WERI-Rb-1 (cell line): ENCODE results near the gene CCDC157.

Experiments used
- DNase-seq: peaks from one replicate; pipeline ENCODE4 v3.0.0-alpha.2; 2020
- H3K27ac ChIP-seq: fragments of 250-450 bp; sonication (Bioruptor Pico); 2 replicates; pipeline ENCODE4 v1.5.1; 2020; ENCODE audit warnings: mild to moderate bottlenecking, moderate library complexity
- H3K27me3 ChIP-seq: fragments of 250-450 bp; sonication (Bioruptor Pico); 2 replicates; pipeline ENCODE4 v1.5.1; 2021; ENCODE audit warnings: mild to moderate bottlenecking, low read depth, moderate library complexity; ENCODE audit not compliant: insufficient read depth, severe bottlenecking
- H3K36me3 ChIP-seq: fragments of 250-450 bp; sonication (Bioruptor Pico); 2 replicates; pipeline ENCODE4 v1.5.1; 2020; ENCODE audit warnings: mild to moderate bottlenecking, moderate library complexity
- H3K4me3 ChIP-seq: 2 replicates; pipeline ENCODE4 v1.5.1; 2011; ENCODE audit warnings: low read depth, mild to moderate bottlenecking, control low read depth, low read length
- H3K9me3 ChIP-seq: fragments of 250-450 bp; sonication (Bioruptor Pico); 2 replicates; pipeline ENCODE4 v1.5.1; 2021; ENCODE audit warnings: mild to moderate bottlenecking, moderate library complexity; ENCODE audit not compliant: severe bottlenecking
- CTCF ChIP-seq: IDR thresholded peaks from 2 replicates; pipeline ENCODE4 v1.5.1; 2011; ENCODE audit warnings: low read depth, mild to moderate bottlenecking, control low read depth, inconsistent platforms, low read length

Gene CCDC157

GRCh38 chr22:30340911-30341685, 15.7 kb upstream of the CCDC157 start:
- peaks cover 96% of the 10 kb centered on the region for H3K36me3 ChIP-seq
- H3K4me3 ChIP-seq, result no peak overlapping the region
- DNase-seq, result no peak
- no peaks in the 10 kb centered on the region for H3K27me3 ChIP-seq
- H3K9me3 ChIP-seq, result no peaks in the 10 kb centered on the region
- H3K27ac ChIP-seq, result no peak overlapping the region
- TF ChIP-seq CTCF, result no peak

- Histone ChIP-seq H3K9me3 (no peaks in the 10 kb centered on the region), H3K36me3 (peaks cover 95% of the 10 kb centered on the region), H3K4me3 (no peak overlapping the region), H3K27me3 (no peaks in the 10 kb centered on the region), H3K27ac (no peak overlapping the region)
- DNase-seq, result no peak
- no peak for TF ChIP-seq CTCF
Measured at GRCh38 chr22:30344447-30345200, 12.2 kb upstream of the CCDC157 start.

GRCh38 chr22:30347255-30347892, 9.4 kb upstream of the CCDC157 start:
- H3K27me3 ChIP-seq, result no peaks in the 10 kb centered on the region

GRCh38 chr22:30348404-30348803, 8.4 kb upstream of the CCDC157 start:
- TF ChIP-seq CTCF, result no peak
- no peak overlapping the region for H3K27ac ChIP-seq

More at GRCh38 chr22:30347255-30347892, 9.4 kb upstream of the CCDC157 start:
- TF ChIP-seq CTCF, result no peak
- Histone ChIP-seq H3K36me3 (peaks cover 94% of the 10 kb centered on the region), H3K9me3 (no peaks in the 10 kb centered on the region), H3K4me3 (no peak overlapping the region), H3K27ac (no peak overlapping the region)
- DNase-seq, result no peak

GRCh38 chr22:30348809-30349208, 8.0 kb upstream of the CCDC157 start:
- Histone ChIP-seq H3K27ac (no peak overlapping the region), H3K27me3 (no peaks in the 10 kb centered on the region), H3K9me3 (no peaks in the 10 kb centered on the region), H3K36me3 (peaks cover 88% of the 10 kb centered on the region), H3K4me3 (no peak overlapping the region)
- no peak for DNase-seq
- TF ChIP-seq CTCF, result no peak

More at GRCh38 chr22:30348404-30348803, 8.4 kb upstream of the CCDC157 start:
- peaks cover 92% of the 10 kb centered on the region for H3K36me3 ChIP-seq
- DNase-seq, result no peak
- H3K9me3 ChIP-seq, result no peaks in the 10 kb centered on the region
- no peak overlapping the region for H3K4me3 ChIP-seq
- no peaks in the 10 kb centered on the region for H3K27me3 ChIP-seq
